G401 (cell line): ENCODE data around the gene ASPSCR1. TPM values are rescaled to one million over a fixed set of nuclear protein-coding genes. Genes with fewer than 3 reads are reported as not detected.

Experiments
- DNase-seq: peaks from one replicate; pipeline ENCODE4 v3.0.0-alpha.2; 2015; ENCODE audit warnings: low spot score
- in situ Hi-C: cut with HindIII; loops from 2 replicates; pipeline ENCODE4 v1.10.0; 2016; ENCODE audit warnings: low sequenced_read_pairs, mixed read lengths
- total RNA-seq: library from RNA; depleted of rRNA; stranded (reverse); fragments of >200 nt; shearing (Covaris generic); gene quantifications from 2 replicates; pipeline ENCODE4 v1.2.3, GENCODE V29; 2014

ASPSCR1 gene
- total RNA-seq, 1 experiment from 2014 or later, result 42.0 TPM

GRCh38 chr17:81958633-81959342 lies 18.6 kb upstream of the ASPSCR1 start:
- DNase-seq, result no peak
- in situ Hi-C loops, result no loop called here

- in situ Hi-C loops, result no loop called here
- DNase-seq, result peak; percentile 34
These were observed 17.9 kb upstream of the ASPSCR1 start for GRCh38 chr17:81959362-81960129.

GRCh38 chr17:81960130-81960958 lies 17.1 kb upstream of the ASPSCR1 start:
- in situ Hi-C loops, result no loop called here

GRCh38 chr17:81961087-81961511 lies 16.3 kb upstream of the ASPSCR1 start, which contains the start of gene NOTUM:
Gene NOTUM, minus strand, starts transcription at chr17:81961187. Its CDS starts 278 bp downstream, at chr17:81960909.
- in situ Hi-C loops, result no loop called here
- DNase-seq, result no peak

More at GRCh38 chr17:81960130-81960958, 17.1 kb upstream of the ASPSCR1 start:
- DNase-seq, result no peak

GRCh38 chr17:81961521-81962498 lies 15.6 kb upstream of the ASPSCR1 start:
- in situ Hi-C loops, result no loop called here
- DNase-seq, result no peak

GRCh38 chr17:81962499-81963441 lies 14.7 kb upstream of the ASPSCR1 start:
- in situ Hi-C loops, result no loop called here
- no peak for DNase-seq

GRCh38 chr17:81964081-81964849 lies 13.2 kb upstream of the ASPSCR1 start:
- in situ Hi-C loops, result no loop called here
- DNase-seq, result no peak

GRCh38 chr17:81966343-81967243 lies 10.8 kb upstream of the ASPSCR1 start:
- no peak for DNase-seq
- in situ Hi-C loops, result no loop called here

GRCh38 chr17:81967244-81967532 lies 10.2 kb upstream of the ASPSCR1 start:
- no peak for DNase-seq
- in situ Hi-C loops, result no loop called here

GRCh38 chr17:81967533-81968395 lies 9.7 kb upstream of the ASPSCR1 start:
- in situ Hi-C loops, result no loop called here
- peak; percentile 64 for DNase-seq

- in situ Hi-C loops, result no loop called here
These were observed 9.1 kb upstream of the ASPSCR1 start for GRCh38 chr17:81968396-81968745.

GRCh38 chr17:81968850-81969812 lies 8.3 kb upstream of the ASPSCR1 start:
- DNase-seq, result no peak
- in situ Hi-C loops, result no loop called here

More at GRCh38 chr17:81968396-81968745, 9.1 kb upstream of the ASPSCR1 start:
- no peak for DNase-seq

- DNase-seq, result no peak
- in situ Hi-C loops, result no loop called here
These were observed 4.0 kb upstream of the ASPSCR1 start for GRCh38 chr17:81973432-81973831.
